ENCODE measurements around the gene CGB3. TPM values are rescaled to one million over a fixed set of nuclear protein-coding genes. Genes with fewer than 3 reads are reported as not detected.

CGB3 gene
- total RNA-seq, 1 experiment from 2014 or later = not detected

DNA sequence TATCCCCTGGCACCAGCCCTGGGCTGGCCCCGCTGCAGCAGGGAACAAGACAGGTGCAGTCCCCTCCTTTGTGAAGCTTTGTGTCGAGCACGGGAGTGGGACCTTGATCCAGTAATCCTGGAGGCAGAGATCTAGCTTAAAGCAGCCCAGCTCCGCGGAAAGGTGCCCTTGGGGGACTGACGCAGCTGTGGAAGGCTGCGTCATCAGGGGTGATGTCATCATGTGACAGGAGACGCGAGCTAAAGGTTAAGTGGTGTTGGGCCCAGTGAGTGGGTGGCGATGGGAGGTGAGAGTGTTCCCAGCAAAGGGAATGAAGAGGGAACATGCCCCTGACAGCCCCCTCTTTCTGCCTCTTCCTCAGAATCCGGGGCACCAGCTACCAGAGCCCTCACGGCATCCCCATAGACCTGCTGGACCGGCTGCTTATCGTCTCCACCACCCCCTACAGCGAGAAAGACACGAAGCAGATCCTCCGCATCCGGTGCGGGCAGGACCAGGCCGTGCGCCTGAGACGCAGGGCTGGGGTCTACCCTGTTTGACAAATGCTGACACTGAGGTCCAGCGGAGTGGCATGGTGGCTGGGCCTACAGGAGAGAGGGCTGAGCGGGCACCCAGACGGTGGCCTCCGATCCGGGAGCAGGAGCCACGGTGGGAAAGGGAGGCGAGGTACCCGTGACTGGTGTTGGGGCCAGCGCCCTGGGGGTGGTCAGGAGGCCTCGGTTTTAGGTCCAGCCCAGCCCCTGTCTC, 9.8 kb downstream of the CGB3 start:
- POLR2A ChIA-PET (ENCODE audit: unreplicated experiment) = no interaction called here
- H3K79me2 ChIP-seq (ENCODE audit: low read length) = no peaks in the 10 kb centered on the region
- no peaks in the 10 kb centered on the region for H3K27me3 ChIP-seq (ENCODE audit: low read length)
- no peak overlapping the region for H3K9ac ChIP-seq (ENCODE audit: low read length)
- CTCF ChIA-PET = no interaction called here
- H4K20me1 ChIP-seq (ENCODE audit: low read length) = no peaks in the 10 kb centered on the region
- H3K4me3 ChIP-seq (ENCODE audit: low read length) = no peak overlapping the region
- H3K4me1 ChIP-seq (ENCODE audit: insufficient read depth, low read length) = peaks cover 7% of the 10 kb centered on the region; the same call in 1 of the 2 replicates
- H2AFZ ChIP-seq (ENCODE audit: low read length) = no peak overlapping the region
- TF ChIP-seq, protein P1, sequence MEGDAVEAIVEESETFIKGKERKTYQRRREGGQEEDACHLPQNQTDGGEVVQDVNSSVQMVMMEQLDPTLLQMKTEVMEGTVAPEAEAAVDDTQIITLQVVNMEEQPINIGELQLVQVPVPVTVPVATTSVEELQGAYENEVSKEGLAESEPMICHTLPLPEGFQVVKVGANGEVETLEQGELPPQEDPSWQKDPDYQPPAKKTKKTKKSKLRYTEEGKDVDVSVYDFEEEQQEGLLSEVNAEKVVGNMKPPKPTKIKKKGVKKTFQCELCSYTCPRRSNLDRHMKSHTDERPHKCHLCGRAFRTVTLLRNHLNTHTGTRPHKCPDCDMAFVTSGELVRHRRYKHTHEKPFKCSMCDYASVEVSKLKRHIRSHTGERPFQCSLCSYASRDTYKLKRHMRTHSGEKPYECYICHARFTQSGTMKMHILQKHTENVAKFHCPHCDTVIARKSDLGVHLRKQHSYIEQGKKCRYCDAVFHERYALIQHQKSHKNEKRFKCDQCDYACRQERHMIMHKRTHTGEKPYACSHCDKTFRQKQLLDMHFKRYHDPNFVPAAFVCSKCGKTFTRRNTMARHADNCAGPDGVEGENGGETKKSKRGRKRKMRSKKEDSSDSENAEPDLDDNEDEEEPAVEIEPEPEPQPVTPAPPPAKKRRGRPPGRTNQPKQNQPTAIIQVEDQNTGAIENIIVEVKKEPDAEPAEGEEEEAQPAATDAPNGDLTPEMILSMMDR (conservative IDR thresholded peaks at IDR 0.05; ENCODE audit: low read depth, low read length) = no peak
- TF ChIP-seq EZH2 (IDR thresholded peaks at IDR 0.05; ENCODE audit: low read length, unreplicated experiment) = no peak
- no peak for TF ChIP-seq EZH2phosphoT487 (IDR thresholded peaks at IDR 0.05; ENCODE audit: borderline replicate concordance, low read length)
- no peak for ATAC-seq
- no peaks in the 10 kb centered on the region for H3K9me3 ChIP-seq (ENCODE audit: low read length)
- DNase-seq = no peak
- H3K9me2 ChIP-seq (replicated peaks; ENCODE audit: low read length) = no peaks in the 10 kb centered on the region
- BruUV-seq (replicated peaks) = no TSS peak
- intact Hi-C loops (cut with micrococcal nuclease) = no loop called here
- peaks cover 3% of the 10 kb centered on the region; the same call in 1 of the 2 replicates for H3K36me3 ChIP-seq (ENCODE audit: low read depth, low read length)
- H3K27ac ChIP-seq (ENCODE audit: low read length) = no peak overlapping the region
- H3K4me2 ChIP-seq (ENCODE audit: low read length) = no peak overlapping the region
- H3F3A ChIP-seq (ENCODE audit: low read length, unreplicated experiment) = no peaks in the 10 kb centered on the region

DNA sequence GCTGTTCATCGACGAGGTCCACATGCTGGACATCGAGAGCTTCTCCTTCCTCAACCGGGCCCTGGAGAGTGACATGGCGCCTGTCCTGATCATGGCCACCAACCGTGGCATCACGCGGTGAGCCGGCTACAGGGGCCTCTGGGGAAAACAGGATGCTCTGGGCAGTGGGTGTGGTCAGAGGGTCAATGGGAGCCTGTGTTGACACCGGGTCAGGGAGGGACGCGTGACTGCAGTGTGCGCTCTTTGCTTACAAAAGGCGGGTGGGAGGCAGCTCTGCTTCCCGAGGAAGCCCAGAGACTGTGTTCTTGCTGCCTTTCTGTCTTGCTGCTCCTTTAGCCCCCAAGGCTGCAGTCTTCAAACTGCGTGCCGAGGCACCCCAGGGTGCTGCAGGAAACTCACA, 12.9 kb downstream of the CGB3 start:
- Histone ChIP-seq H3F3A (ENCODE audit: low read length, unreplicated experiment) (no peaks in the 10 kb centered on the region), H3K9me3 (ENCODE audit: low read length) (no peaks in the 10 kb centered on the region), H3K36me3 (ENCODE audit: low read depth, low read length) (peaks cover 3% of the 10 kb centered on the region; the same call in 1 of the 2 replicates), H3K4me3 (ENCODE audit: low read length) (no peak overlapping the region), H3K79me2 (ENCODE audit: low read length) (no peaks in the 10 kb centered on the region), H3K9me2 (replicated peaks; ENCODE audit: low read length) (no peaks in the 10 kb centered on the region), H2AFZ (ENCODE audit: low read length) (no peak overlapping the region), H3K27ac (ENCODE audit: low read length) (no peak overlapping the region), H3K4me1 (ENCODE audit: insufficient read depth, low read length) (no peaks in the 10 kb centered on the region), H3K27me3 (ENCODE audit: low read length) (no peaks in the 10 kb centered on the region), H3K4me2 (ENCODE audit: low read length) (no peak overlapping the region), H3K9ac (ENCODE audit: low read length) (no peak overlapping the region), H4K20me1 (ENCODE audit: low read length) (no peaks in the 10 kb centered on the region)
- DNase-seq (no peak), ATAC-seq (no peak)
- POLR2A ChIA-PET (ENCODE audit: unreplicated experiment) = no interaction called here
- intact Hi-C loops (cut with micrococcal nuclease) = no loop called here
- TF ChIP-seq EZH2phosphoT487 (IDR thresholded peaks at IDR 0.05; ENCODE audit: borderline replicate concordance, low read length) = no peak
- TF ChIP-seq, protein P1 (conservative IDR thresholded peaks at IDR 0.05; ENCODE audit: low read depth, low read length) = no peak
- no peak for TF ChIP-seq EZH2 (IDR thresholded peaks at IDR 0.05; ENCODE audit: low read length, unreplicated experiment)
- BruUV-seq (replicated peaks) = no TSS peak
- CTCF ChIA-PET = no interaction called here

DNA sequence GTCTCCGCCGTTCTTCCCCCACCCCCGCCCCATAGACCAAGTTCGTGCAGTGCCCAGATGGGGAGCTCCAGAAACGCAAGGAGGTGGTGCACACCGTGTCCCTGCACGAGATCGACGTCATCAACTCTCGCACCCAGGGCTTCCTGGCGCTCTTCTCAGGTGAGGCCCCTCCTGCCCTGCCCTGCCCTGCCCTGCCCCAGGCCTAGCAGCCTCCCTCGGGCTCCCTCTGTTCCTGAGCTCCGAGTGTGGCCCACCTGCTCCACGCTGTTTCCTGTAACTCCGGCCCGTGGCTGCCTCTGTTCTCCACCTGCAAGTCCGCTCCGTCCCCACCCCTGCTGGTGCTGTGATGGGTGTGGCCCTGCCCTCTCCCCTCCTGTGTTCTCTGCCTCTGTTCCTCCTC, 13.7 kb downstream of the CGB3 start:
- POLR2A ChIA-PET (ENCODE audit: unreplicated experiment) = no interaction called here
- H3K4me1 ChIP-seq (ENCODE audit: insufficient read depth, low read length) = no peaks in the 10 kb centered on the region
- no peak overlapping the region for H2AFZ ChIP-seq (ENCODE audit: low read length)
- intact Hi-C loops (cut with micrococcal nuclease) = no loop called here
- DNase-seq = no peak
- TF ChIP-seq, protein P1 (conservative IDR thresholded peaks at IDR 0.05; ENCODE audit: low read depth, low read length) = no peak
- TF ChIP-seq EZH2phosphoT487 (IDR thresholded peaks at IDR 0.05; ENCODE audit: borderline replicate concordance, low read length) = no peak
- no peak for TF ChIP-seq EZH2 (IDR thresholded peaks at IDR 0.05; ENCODE audit: low read length, unreplicated experiment)
- no peak overlapping the region for H3K9ac ChIP-seq (ENCODE audit: low read length)
- no peak overlapping the region for H3K27ac ChIP-seq (ENCODE audit: low read length)
- H3K36me3 ChIP-seq (ENCODE audit: low read depth, low read length) = peaks cover 3% of the 10 kb centered on the region; the same call in 1 of the 2 replicates
- no peak for ATAC-seq
- no peaks in the 10 kb centered on the region for H3K9me2 ChIP-seq (replicated peaks; ENCODE audit: low read length)
- H3K27me3 ChIP-seq (ENCODE audit: low read length) = no peaks in the 10 kb centered on the region
- H3K4me3 ChIP-seq (ENCODE audit: low read length) = no peak overlapping the region
- no peaks in the 10 kb centered on the region for H3K79me2 ChIP-seq (ENCODE audit: low read length)
- no peaks in the 10 kb centered on the region for H4K20me1 ChIP-seq (ENCODE audit: low read length)
- no peak overlapping the region for H3K4me2 ChIP-seq (ENCODE audit: low read length)
- CTCF ChIA-PET = interaction anchor here (0.6 kb wide), 1 partner anchor 463 kb away, joined by 3 read pairs; no protein-coding TSS in a partner anchor
- no peaks in the 10 kb centered on the region for H3F3A ChIP-seq (ENCODE audit: low read length, unreplicated experiment)
- BruUV-seq (replicated peaks) = no TSS peak
- no peaks in the 10 kb centered on the region for H3K9me3 ChIP-seq (ENCODE audit: low read length)
